ENCODE data around the gene MYBPC1.
"Not testable (repeated sequence)": the region's sequence is repeated elsewhere in the genome, so short reads cannot be mapped to it uniquely, and the experiment has no call there.

Gene MYBPC1

DNA sequence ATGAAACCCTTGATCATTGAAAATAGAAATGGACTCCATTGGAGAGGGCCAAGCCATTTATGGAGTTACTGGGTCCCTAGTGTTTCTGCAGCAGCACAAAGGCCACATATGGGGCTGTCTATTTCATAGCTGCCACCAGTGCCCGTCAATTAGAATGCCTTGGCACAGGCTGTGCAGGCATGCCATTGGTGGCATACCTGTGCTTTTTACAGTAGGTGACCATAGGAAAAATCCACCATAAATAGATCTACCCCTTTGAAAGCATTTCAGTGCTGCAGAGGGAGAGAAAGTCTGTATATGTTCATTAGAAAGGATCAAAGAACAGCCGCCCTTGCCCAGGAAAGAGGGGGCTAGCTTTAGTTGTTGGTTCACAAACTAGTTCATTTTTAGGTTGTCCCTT lies 13.1 kb downstream of the MYBPC1 start:
- no peak for DNase-seq

DNA sequence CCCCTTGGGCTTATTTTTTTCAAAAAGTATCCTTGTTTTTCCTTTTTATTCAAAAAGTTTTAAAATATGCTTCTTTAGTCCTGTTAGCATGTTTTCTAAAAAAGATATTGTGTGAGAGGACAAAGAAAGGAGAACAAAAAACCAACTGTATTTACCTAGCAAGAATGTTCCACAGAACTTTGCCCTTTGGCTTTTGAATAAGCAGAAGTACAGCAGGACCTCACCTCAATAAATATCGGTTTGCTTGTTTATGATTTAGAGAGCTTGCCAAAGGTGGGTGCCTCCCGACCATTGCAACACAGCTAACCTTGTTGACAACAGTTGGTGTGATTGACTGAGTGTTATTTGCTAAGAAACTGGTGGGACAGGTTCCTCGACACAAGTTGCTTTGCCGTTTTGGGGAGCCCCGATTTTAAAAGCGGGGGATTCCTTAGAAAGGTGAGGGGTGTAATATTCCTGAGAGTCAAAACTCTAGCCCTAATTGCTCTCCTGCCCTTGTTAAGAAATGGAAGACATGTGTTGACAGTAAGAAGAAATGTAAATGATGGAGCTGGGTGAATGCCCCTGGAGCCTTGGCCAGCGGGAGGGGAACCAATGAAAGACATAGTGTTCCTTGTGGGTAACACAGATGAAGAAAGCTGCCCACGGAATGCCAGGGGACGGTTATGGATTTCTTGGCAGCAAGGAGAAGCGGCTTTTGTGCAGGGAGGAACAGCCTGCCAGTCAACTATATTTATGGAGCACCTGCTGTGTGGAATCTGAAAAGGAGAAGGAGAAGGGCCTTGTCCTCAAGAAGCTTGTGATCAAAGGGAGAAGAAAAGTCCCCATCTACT lies 13.7 kb downstream of the MYBPC1 start:
- DNase-seq: no peak

DNA sequence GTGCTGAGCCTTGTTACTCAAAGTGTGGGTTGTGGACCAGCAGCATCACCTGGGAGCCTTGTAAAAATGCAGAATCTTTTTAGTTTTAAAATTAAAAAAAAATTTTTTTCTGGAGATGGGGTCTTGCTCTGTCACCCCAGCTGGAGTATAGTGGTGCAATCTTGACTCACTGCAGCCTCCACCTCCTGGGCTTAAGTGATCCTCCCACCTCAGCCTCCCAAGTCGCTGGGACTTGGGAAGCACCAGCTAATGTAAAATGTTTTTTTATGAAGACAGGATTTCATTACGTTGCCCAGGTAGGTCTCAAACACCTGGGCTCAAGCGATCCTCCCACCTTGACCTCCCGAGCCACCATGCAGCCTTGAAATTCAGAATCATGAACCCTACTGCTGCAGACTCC lies 14.4 kb downstream of the MYBPC1 start:
- no peak for DNase-seq

DNA sequence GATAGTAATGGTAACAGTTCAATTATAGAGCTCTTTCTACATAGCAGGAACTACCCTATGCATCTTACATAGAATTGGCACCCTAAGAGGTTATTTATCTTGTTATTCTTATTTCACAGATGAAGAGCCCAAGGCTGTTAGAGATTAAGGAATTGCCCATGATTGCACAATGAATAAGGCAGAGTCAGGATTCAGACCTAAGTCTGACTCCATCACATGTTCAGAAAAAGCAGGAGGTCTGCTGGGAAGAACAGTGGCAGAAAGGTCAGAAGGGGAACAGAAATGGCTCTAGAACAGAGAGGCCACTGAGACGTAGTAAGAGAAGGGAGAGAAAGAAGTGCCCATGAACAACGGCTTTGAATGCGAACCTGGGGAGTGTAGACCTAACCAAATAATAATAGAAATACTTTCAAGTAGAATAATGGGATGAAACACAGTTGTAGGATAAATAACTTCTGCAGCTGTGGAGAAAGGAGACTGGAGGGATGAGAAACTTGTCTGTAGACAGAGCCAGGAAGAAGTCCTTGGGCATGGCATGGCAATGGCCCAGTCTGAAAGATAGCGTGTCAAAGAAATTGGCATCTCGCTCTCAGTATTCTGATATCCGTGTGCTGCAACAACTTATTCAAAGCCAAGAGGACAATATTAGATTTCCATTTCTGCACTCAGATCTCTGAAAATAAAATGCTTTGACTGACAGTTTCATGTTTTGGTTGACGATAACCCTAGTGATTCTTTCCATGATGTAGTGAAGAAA lies 17.6 kb downstream of the MYBPC1 start:
- no peak for DNase-seq

DNA sequence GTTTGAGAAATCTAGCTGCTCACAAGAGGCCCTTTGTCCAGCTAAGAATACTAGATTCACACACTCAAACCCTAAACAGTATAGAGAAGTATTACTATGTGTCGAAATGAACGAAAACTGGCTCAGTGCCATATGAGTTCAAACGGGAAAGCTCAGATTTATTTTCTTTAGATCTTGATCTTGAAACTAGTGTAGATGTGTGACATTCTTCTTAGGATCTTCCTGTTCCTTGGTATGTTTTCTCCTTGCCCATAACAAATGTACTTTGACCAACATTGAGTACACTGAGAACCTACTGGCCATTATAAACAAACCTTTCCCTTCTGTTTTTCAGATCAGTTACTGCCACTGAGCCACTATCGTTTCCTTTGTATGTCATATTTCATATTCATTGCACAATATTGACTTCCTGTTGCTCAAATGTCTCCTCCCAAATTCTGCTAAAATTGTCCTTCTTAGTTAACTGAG lies 21.3 kb downstream of the MYBPC1 start:
- no peak for DNase-seq

DNA sequence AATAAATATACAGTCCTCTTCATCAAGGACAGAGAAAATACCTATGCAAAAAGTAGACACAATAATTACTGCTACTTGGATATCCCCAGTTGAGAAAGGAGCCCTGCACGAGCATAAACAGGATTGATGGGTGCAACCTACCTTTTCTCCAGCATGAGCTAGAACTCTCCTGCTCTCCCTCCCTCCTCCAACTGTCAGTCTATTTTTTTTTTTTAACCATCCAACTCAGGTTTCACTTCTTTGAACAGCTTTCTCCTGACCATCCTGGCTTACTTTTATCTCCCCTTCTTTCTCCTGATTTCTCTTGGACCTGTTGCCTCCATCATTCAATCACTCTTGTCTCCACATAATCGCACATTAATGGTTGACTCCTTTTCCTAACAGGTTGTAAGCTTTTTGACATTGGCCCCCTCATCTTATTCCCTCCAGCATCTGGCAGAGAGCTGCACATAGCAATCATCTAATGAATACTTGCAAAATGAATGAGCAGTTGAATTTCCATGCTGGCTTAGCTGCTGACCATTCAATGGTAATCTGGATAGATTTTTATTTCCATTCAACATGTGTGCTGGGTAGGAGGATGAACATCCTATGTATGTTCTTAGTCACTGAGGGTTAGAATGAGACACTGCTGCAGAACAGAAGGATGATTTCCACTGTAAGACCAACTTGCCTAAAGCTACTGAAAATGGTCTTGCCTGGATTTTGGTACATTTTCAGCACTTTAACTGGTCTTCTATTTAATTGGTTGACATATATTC lies 24.4 kb downstream of the MYBPC1 start:
- DNase-seq: no peak

DNA sequence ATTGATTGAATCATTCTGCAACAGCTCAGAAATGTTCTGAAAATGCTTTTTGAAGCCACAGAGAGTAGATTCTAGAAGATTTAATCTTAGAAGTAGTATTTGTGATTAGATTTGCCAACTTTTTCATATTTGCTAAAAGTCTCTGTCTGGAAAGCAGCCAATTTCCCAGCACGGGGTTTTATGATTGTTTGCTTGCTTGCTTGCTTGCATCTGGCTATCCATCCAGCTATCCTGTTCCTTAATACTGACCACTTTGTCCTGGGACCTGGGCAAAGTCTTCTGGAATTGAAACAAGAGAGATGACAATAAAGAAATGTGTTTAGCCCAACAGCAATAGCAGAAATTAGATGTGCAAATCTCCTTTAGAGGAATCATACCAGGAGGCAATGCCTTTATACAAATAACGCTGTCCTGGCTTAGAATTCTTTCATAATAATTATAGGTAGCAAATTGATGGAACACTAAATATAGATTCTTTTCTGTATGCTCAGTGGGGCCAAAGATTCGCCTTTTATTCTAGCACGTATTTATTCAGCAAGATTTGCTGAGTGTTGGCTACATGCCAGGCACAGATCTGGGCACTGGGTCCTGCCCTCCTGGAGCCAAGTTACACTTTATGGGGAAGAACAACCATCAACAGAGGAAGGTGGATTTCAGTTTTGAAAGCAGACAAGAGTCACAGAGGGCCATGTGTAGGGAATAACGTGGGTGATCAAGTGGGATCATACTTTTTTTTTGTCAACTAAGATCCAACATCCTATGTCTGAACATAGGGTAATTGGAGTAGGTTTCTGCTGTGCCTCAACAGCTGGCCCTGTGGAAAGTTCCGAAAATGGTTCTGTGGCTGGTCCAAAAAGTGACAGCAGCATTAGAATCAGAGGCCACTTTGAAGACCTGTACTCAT lies 25.3 kb downstream of the MYBPC1 start:
- DNase-seq: no peak

DNA sequence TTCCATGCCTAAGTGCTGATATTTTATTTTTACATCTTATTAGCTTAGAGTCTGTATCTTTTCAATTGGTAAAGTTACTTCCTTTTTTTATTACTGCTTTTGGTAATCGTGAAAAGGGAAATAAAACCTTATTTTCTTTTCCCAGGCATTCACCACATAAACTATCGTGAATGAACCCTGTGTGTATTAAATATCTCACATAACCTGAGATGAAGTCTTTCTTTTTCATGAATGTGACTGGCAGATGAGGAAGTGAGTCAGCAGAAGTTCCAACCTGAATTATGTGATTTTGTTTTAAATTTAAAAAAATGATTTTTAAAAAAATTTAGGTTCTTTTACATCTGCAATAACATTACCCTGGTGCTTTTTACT lies 26.0 kb downstream of the MYBPC1 start:
- no peak for DNase-seq

DNA sequence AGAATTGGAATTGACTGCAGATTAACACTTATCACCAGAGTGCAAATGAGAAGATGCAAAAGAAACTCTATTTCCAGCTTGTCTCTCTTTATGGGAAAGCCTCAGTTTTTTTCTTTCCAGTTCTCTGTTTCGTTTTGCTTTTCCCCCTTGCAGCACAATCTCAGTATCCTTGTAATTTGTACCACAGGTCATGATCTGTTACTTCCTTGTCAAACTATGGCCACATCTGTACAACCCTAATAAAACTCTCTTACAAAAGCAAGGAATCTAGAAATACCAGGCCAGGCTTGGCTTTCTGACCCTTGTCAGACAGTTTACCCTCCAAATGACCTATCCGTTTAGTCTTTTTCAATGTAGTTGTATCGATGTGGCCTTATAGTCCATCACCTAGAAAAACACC lies 33.9 kb downstream of the MYBPC1 start:
- no peak for DNase-seq

DNA sequence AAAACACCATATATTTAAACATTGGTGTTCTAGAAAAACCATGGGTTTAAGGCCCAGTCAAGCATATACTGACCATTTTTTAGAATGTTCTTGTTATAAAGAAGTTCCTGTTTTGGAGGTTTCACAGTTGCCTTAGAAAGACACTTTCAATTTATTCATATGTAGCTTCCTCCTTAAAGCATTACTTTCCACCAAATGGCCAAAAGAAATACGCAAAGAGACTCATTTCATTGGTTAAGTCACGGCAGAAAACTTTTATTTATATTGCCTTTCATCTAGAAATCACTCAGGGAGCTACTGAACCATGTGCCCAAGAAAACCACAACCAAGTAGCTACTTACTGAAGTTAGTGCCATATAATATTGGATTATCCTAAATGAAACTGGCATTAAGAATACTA lies 40.0 kb downstream of the MYBPC1 start:
- DNase-seq: no peak

DNA sequence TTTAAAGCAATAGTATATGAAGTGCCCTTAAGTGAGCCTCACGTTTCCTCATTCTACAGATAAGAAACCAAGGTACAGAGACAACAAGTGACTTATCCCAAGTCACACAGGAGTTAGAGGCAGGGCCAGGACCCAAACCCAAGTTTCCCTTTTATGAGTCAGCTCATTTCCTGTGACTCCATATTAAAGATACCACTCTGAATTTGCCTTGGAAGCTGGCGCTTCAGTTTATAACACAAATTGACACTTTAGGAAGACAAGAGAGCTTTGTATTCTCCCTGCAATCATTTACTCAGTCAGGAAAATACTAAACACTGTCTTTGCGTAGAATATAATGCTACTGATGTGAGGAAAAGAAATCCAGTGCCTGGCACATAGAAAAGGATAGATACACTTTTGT lies 43.2 kb downstream of the MYBPC1 start:
- DNase-seq: no peak

DNA sequence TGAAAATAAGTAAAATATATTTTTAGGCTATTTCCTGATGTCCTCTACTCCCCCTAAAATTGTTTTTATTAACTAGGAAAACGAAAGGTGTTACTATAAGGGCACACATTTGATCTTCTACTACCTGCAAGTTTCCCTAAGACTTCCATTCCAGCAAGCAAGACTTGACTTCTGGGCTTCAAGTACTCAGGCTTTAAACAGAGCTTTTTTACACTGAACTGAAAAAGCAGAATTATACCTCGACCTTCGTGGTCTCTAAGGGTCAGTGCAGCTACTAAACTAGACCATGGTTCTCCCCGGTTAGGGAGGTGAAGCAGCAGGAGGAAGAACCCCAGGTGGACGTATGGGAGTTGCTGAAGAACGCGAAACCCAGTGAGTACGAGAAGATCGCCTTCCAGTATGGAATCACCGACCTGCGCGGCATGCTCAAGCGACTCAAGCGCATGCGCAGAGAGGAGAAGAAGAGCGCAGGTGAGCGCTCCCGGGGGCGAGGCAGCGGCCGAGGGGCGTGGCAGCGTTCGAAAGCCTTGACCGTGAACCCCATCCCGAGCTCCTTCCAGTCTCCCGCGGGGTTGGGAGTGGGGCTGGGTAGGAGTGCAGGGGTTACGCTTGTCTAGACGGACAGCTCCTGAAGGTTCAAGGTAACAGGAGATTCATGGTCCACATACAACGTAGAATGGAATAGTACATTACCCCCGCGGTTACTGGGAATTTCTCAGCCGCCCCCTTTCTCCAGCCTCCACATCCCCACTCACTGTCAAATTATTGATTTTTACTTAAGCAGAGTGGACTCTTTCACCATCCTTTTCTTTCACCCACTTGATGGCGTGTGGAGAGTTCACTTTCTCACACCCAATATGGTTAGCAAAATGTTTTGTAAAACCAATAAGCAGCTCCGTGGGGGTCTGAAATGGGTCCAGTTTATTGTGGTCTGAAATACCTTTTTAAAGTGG lies 47.6 kb downstream of the MYBPC1 start:
- DNase-seq: peak; percentile 20

DNA sequence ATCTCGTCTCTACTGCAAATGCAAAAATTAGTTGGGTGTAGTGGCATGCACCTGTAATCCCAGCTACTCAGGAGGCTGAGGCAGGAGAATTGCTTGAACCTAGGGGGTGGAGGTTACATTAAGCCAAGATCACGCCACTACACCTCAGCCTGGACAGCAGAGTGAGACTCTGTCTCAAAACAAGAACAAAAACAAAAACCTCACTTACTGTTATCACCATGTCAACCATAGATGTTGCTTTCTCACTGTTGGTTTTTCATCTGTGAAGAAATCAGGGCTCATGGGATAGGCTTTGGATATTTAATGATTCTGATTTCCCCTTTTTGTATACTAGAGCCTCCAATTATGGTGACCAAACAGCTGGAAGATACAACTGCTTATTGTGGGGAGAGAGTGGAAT lies 52.9 kb downstream of the MYBPC1 start:
- no peak for DNase-seq

DNA sequence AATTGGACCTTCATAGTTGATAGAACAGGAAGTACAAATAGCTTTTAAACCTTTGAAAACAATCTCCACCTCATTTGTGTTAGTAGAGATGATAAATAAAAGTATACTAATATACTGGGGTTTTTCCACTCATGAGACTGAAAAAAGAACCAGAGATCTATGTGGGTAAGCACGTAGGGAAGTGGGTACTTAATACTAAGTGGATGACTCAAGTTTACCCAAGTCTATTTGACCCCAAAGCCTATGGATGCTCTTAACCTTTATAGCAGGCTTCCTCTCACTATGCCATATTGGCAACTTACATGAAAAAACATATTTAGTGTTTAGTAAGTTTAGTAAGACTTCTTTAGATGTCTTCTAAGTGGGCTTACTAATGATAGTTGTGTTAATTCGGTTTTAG lies 53.4 kb downstream of the MYBPC1 start:
- DNase-seq: no peak

DNA sequence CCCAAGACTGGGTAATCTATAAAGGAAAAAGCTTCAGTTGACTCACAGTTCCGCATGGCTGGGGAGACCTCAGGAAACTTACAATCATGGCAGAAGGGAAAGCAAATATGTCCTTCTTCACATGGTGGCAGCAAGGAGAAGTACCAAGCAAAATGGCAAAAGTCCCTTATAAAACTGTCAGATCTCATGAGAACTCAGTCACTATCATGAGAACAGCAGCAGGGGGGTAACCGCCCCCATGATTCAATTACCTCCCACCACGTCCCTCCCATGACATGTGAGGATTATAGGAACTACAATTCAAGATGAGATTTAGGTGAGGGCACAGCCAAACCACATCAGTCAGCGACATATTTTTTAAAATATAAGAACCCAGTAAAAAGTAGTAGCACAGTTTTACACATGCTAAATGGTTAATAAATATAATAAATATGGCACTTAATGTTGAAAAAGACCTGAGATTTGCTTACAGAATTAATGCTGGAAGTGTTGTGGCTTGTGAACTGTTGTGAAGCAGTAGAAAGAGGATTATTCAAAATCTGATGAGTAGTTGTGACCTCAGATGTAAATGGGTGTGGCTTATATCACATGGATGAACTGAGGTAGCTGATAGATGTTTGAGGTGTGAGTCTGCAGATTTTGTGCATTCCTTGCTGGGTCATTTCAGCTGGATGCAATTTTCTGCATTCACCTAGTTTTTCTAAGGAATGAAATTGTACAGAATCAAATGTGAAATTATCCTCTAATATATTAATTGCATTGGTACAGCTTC lies 55.8 kb downstream of the MYBPC1 start:
- no peak for DNase-seq

DNA sequence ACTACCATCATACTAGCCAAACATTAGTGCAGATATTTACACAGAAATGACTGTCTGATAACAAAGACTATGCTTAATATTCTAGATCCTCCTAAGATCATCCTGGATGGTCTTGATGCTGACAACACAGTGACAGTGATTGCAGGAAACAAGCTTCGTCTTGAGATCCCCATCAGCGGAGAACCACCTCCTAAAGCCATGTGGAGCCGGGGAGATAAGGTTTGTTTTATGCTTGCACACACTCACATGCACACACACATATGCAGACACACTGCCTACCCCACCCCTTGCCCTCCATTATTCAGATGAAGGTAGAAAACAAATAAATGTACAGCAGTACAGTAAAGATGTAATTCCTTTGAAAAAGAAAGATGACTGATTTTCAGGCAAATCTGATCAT lies 58.3 kb downstream of the MYBPC1 start:
- DNase-seq: no peak

DNA sequence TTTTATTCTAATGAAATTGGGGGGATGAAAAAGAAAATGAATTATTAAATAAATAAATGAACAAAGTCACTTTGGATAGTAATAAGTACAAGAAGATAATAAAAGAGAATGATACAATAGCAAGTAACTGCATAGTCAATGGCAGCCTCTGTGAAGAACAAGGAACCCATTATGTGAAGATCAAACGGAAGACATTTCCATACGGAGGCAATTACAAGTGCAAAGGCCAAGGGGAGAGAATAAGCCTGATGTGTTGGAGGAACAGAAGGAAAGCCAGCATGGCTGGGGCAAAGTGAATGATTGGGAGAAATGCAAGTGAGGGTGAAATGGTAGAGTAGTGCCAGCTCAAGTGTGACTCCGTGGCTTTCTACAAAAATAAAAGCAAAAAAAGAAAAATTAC lies 58.7 kb downstream of the MYBPC1 start:
- DNase-seq: no peak

DNA sequence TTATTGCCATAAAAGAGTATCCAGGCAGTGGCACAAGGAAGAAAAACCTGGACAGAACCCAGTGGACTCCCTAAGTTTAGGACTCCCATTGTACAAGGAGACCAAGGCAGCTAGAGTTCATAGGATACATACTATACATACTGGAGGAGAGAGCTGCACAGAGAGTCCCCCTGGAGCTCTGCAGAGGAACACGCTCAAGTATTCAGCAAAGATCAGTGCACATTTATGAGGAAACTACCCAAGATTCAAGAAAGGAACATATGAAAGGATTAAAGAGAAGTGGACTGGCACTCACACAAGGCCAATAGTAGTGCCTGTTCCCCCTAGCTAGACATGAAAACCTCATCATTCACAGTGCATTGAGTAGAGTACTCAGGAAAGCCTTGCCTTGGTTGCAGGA lies 59.7 kb downstream of the MYBPC1 start:
- DNase-seq: no peak

DNA sequence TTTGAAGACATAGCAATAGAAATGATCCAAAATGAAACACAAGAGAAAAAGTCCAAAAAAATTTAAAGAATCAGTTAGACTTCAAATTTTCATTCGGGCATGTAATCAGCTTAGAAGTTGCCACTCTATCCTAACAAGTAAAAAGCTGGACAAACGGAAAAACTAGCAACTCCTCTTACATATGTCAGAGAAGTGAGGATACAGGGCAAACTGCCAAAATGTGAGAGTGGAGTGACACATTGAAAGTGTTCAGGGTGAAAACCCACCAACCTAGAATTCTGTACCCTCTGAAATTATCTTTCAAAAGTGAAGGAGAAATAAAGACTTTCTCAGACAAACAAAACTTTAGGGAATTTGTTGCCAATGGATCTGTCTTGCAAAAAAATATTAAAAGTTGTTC lies 60.6 kb downstream of the MYBPC1 start:
- DNase-seq: no peak

DNA sequence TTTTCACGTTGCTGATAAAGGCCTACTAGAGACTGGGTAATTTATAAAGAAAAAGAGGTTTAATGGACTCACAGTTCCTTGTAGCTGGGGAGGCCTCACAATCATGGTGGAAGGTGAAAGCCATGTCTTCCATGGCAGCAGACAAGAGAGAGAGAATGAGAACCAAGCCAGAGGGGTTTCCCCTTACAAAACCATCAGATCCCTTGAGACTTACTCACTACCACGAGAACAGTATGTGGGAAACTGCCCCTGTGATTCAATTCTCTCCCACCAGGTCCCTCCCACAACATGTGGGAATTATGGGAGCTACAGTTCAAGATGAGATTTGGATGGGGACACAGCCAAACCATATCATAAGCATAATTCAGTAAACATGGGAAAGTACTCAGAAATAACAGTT lies 65.9 kb downstream of the MYBPC1 start:
- DNase-seq: not testable (repeated sequence)

DNA sequence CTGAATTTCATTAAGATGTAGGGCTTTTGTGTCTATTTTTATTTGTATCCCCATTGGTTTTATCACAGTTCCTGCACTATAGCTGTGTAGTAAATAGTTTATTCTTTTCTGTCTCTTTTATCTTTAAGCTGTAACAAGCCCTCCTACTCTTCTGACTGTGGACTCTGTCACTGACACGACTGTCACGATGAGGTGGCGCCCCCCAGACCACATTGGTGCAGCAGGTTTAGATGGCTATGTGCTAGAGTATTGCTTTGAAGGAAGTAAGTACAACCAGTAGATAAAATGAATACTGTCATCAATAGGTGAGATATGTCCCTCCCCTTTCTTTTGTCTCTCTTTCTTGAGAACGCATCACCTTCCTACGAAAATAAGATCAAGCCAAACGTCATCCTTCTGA lies 68.5 kb downstream of the MYBPC1 start:
- no peak for DNase-seq
